Stimulated activated naive B cell treated with anti-CD40 and anti-IgM and Interleukin-4, amounts not matched to agents 10 μg/mL and 1 μg/mL and 100 μg/mL, for 72 hours (primary cell): ENCODE measurements around the gene E2F2.
"Not testable (repeated sequence)": the region's sequence is repeated elsewhere in the genome, so short reads cannot be mapped to it uniquely, and the experiment has no call there.

Experiments
- ATAC-seq, 2 donors: fragments of 150-1000 bp; cut with Tn5 transposase; replicated peaks; 2 replicates each; pipeline ENCODE4 v1.10.0; 2021; ENCODE audit warnings: moderate library complexity in 1 of 2
- DNase-seq: peaks from one replicate; pipeline ENCODE4 v3.0.0; 2021
- H3K27ac Mint-ChIP-seq: one replicate; pipeline ENCODE4 v1.8.0; 2022; ENCODE audit warnings: mild to moderate bottlenecking, mixed read lengths
- H3K27me3 Mint-ChIP-seq, 2 donors: one replicate each; pipeline ENCODE4 v1.8.0; 2022; ENCODE audit warnings: mixed read lengths in 2 of 2
- H3K36me3 Mint-ChIP-seq, 2 donors: one replicate each; pipeline ENCODE4 v1.8.0; 2022; ENCODE audit warnings: mixed read lengths in 2 of 2, mild to moderate bottlenecking in 1 of 2
- H3K4me1 Mint-ChIP-seq, 2 donors: one replicate each; pipeline ENCODE4 v1.8.0; 2022; ENCODE audit warnings: mixed read lengths in 2 of 2, mild to moderate bottlenecking in 1 of 2
- H3K4me3 Mint-ChIP-seq, 2 donors: one replicate each; pipeline ENCODE4 v1.8.0; 2022; ENCODE audit warnings: mild to moderate bottlenecking in 2 of 2, mixed read lengths in 2 of 2, moderate library complexity in 1 of 2
- H3K9me3 Mint-ChIP-seq, 2 donors: one replicate each; pipeline ENCODE4 v1.8.0; 2022; ENCODE audit warnings: mixed read lengths in 2 of 2, mild to moderate bottlenecking in 1 of 2

Gene E2F2

DNA sequence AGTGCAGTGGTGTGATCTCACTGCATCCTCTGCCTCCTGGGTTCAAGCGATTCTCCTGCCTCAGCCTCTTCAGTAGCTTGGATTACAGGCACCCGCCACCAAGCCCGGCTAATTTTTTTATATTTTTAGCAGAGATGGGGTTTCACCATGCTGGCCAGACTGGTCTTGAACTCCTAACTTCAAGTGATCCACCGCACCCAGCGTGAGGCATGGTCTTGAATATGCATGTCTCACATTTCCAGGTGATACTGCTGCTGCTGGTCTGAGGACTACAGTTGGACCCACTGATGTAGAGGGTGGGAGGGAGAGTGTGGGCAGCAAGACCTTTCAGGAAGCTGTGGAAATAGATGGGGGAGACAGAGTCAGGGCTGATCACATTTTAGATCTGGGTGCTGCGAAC lies 25.2 kb downstream of the E2F2 start:
- Mint-ChIP-seq H3K27ac (no peak overlapping the region), H3K9me3 (no peaks in the 10 kb centered on the region), H3K36me3 (peaks cover 0 to 4% of the 10 kb centered on the region in 2 donors), H3K4me3 (no peak overlapping the region), H3K27me3 (no peaks in the 10 kb centered on the region), H3K4me1 (peaks cover 5 to 9% of the 10 kb centered on the region in 2 donors)
- ATAC-seq, result no peak
- DNase-seq, result no peak

DNA sequence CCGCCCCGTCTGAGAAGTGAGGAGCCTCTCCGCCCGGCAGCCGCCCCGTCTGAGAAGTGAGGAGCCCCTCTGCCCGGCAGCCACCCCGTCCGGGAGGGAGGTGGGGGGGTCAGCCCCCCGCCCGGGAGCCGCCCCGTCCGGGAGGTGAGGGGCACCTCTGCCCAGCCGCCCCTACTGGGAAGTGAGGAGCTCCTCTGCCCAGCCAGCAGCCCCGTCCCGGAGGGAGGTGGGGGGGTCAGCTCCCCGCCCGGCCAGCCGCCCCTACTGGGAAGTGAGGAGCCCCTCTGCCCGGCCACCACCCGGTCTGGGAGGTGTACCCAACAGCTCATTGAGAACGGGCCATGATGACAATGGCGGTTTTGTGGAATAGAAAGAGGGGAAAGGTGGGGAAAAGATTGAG lies 26.9 kb downstream of the E2F2 start:
- not testable (repeated sequence) for H3K27ac Mint-ChIP-seq, H3K36me3 Mint-ChIP-seq, H3K4me3 Mint-ChIP-seq, DNase-seq, ATAC-seq, H3K4me1 Mint-ChIP-seq, H3K27me3 Mint-ChIP-seq, H3K9me3 Mint-ChIP-seq

DNA sequence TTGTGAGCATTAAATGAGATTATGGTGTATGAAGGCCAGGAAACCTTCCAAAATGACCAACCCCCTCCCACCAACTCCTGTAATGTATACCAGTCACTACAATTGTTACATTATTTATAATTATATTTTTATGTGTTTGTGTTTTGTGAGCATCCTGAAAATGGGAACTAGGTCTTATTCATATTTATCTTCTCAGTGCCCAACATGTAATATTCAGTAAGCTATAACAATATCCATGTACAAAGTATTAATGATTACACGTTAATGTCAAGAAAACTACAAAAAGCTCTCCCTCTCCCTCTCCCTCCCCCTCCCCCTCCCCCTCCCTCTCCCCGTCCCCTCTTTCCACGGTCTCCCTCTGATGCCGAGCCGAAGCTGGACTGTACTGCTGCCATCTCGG lies 28.1 kb downstream of the E2F2 start:
- Mint-ChIP-seq H3K4me1 (peaks cover 5% of the 10 kb centered on the region in 2 donors), H3K36me3 (no peaks in the 10 kb centered on the region), H3K4me3 (no peak overlapping the region), H3K27ac (no peak overlapping the region), H3K9me3 (no peaks in the 10 kb centered on the region), H3K27me3 (no peaks in the 10 kb centered on the region)
- ATAC-seq (no peak), DNase-seq (no peak)

DNA sequence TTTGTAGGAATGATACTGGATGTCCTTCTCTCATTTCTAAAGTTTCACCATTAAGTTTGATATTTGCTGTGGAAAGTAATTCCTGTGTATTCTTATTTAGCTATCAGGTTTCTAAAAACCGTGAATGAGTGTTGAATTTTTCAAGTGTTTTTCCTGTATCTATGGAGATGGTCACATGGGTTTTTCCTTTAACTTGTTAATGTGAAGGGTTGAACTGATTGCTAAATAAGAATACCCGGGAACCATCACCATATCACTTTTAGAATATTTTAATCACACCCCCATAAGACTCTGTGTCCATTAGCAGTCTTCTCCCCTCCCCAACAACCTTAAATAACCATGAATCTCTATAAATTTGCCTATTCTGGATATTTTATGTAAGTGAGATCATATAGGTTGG lies 30.6 kb downstream of the E2F2 start:
- no peaks in the 10 kb centered on the region for H3K9me3 Mint-ChIP-seq
- no peak overlapping the region for H3K27ac Mint-ChIP-seq
- H3K4me1 Mint-ChIP-seq, result peaks cover 7 to 13% of the 10 kb centered on the region in 2 donors
- H3K36me3 Mint-ChIP-seq, result no peaks in the 10 kb centered on the region
- H3K4me3 Mint-ChIP-seq, result no peak overlapping the region
- ATAC-seq (no peak), DNase-seq (no peak)
- H3K27me3 Mint-ChIP-seq, result no peaks in the 10 kb centered on the region

DNA sequence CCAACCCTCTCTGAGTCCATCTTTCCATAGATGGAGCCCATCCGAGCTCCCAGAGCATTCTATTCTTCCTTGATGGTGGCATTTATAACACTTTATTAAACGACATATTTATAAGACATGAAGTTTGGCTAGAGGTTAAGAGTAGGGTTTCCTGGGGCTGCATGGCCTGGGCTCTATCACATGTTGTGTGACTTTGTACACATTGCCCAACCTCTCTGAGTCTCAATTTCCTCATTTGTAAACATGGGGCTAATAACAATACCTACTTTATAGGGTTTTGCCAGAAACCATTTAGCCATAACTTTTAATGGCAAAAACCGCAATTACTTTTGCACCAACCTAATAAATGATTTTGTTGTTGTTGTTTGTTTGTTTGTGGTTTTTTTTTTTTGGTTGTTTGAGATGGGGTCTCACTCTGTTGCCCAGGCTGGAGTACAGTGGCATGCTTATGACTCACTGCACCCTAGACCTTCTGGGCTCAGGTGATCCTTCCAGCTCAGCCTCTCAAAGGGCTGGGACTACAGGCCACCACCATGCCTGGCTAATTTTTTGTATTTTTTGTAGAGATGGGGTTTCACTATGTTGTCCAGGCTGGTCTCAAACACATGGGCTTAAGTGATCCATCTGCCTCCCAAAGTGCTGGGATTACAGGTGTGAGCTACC lies 33.1 kb downstream of the E2F2 start:
- ATAC-seq, result no peak

DNA sequence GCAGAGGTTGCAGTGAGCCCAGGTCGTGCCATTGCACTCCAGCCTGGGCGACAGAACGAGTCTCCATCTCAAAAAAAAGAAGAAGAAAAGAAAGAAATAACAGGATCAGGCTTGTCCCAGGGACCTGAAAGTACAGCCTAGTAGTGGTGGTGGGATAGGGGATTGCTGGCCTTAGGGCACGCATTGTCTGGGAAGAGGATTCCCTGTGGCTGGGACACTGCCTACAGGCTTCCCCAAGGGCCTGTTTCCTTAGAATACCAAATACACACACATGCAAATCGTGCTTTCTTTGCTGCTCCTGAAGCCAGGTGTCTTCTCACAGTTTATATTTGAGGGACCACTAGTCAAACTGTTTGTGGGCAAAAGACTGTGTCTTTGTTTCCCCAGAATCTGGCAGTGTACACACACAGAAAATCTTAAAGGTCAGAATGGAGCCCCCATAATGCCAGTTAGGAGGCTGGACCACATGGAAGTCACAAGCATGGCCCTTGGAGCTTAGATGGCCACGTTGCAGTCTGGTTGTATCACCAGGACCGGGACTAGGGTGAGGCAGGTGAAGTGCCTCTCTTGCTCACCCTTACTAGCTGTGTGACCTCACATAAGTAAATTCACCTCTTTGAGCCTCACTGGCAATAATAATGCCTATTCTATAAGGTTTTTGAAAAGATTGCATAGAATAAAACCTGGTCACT lies 34.4 kb downstream of the E2F2 start:
- DNase-seq (no peak), ATAC-seq (peak; percentile 14)
- peaks cover 4 to 8% of the 10 kb centered on the region in 2 donors for H3K4me1 Mint-ChIP-seq
- no peak overlapping the region for H3K27ac Mint-ChIP-seq
- no peaks in the 10 kb centered on the region for H3K36me3 Mint-ChIP-seq
- no peak overlapping the region for H3K4me3 Mint-ChIP-seq
- H3K9me3 Mint-ChIP-seq, result no peaks in the 10 kb centered on the region
- H3K27me3 Mint-ChIP-seq, result peaks cover 8% of the 10 kb centered on the region in 2 donors

More for the DNA sequence above, 33.1 kb downstream of the E2F2 start:
- no peak overlapping the region for H3K4me3 Mint-ChIP-seq
- H3K27me3 Mint-ChIP-seq, result no peaks in the 10 kb centered on the region
- no peak overlapping the region for H3K27ac Mint-ChIP-seq
- peaks cover 6 to 13% of the 10 kb centered on the region in 2 donors for H3K4me1 Mint-ChIP-seq
- H3K36me3 Mint-ChIP-seq, result no peaks in the 10 kb centered on the region
- no peak for DNase-seq
- no peaks in the 10 kb centered on the region for H3K9me3 Mint-ChIP-seq

DNA sequence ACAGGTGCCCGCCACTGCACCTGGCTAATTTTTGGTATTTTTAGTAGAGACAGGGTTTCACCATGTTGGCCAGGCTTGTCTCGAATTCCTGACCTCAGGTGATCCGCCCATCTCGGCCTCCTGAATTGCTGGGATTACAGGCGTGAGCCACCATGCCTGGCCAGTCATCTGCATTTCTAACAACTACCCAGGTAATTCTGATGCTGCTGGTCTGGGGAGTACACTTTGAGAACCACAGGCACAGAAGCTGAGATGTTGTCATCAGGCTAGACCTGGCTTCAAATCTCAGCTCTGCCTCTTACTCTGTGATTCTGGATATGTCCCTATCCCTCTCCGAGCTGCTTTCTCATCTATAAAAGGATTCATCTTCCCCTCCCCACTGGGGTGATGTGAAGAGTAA lies 36.2 kb downstream of the E2F2 start:
- not testable (repeated sequence) for H3K27ac Mint-ChIP-seq, H3K4me1 Mint-ChIP-seq, H3K9me3 Mint-ChIP-seq, ATAC-seq, H3K4me3 Mint-ChIP-seq, DNase-seq, H3K36me3 Mint-ChIP-seq
- peaks cover 10 to 16% of the 10 kb centered on the region in 2 donors for H3K27me3 Mint-ChIP-seq

DNA sequence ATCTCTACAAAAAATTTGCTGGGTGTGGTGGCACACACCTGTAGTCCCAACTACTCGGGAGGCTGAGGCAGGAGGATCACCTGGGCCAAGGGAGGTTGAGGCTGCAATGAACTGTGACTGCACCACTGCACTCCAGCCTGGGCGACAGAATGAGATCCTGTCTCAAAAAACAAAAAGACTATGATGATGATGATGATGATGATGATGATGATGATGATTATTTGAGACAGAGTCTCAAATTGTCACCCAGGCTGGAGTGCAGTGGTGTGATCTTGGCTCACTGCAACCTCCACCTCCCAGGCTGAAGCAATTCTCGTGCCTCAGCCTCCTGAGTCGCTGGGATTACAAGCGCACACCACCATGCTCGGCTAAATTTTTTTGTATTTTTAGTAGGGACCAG lies 38.3 kb downstream of the E2F2 start:
- H3K27me3 Mint-ChIP-seq, result peaks cover 10 to 21% of the 10 kb centered on the region in 2 donors
- ATAC-seq, H3K9me3 Mint-ChIP-seq: not testable (repeated sequence)

DNA sequence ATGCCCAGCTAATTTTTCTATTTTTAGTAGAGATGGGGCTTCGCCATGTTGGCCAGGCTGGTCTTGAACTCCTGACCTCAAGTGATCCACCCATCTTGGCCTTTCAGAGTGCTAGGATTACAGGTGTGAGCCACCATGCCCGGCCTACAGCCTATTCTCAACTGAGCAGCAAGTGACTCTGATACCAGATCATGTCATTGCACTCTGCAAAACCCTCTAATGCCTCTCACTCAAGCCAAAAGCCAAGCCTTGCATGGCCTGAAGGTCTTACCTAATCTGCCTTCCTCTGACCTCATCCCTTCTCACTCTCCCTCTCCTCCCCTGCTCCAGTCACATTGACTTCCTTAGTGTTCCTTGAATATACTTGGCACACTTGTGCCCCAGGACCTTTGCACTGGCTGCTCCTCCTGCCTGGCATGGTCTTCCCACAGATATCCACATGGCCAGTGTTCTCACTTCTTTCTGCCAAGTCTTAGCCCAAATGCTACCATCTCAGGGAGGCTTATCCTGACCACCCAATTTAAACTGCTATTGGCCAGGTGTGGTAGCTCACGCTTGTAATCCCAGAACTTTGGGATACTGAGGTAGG lies 38.8 kb downstream of the E2F2 start:
- DNase-seq (no peak), ATAC-seq (no peak)
- Mint-ChIP-seq H3K36me3 (no peaks in the 10 kb centered on the region), H3K27me3 (peaks cover 10 to 21% of the 10 kb centered on the region in 2 donors), H3K4me1 (peaks cover 0 to 1% of the 10 kb centered on the region in 2 donors), H3K9me3 (no peaks in the 10 kb centered on the region), H3K27ac (no peak overlapping the region), H3K4me3 (no peak overlapping the region)

More for the DNA sequence above, 38.3 kb downstream of the E2F2 start:
- not testable (repeated sequence) for H3K4me1 Mint-ChIP-seq, H3K4me3 Mint-ChIP-seq, DNase-seq, H3K27ac Mint-ChIP-seq, H3K36me3 Mint-ChIP-seq

DNA sequence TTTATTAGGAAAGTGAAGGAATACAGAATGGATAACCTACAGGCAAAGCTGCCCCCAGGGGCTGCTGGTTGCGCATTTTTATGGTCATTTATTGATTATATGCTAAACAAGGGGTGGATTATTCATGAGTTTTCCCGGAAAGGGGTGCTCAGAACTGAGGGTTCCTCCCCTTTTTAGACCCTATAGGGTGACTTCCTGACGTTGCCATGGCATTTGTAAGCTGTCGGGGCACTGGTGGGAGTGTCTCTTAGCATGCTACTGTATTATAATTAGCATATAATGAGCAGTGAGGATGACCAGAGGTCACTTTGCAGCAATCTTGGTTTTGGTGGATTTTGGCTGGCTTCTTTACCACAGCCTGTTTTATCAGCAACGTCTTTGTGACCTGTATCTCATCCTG lies 41.2 kb downstream of the E2F2 start:
- no peaks in the 10 kb centered on the region for H3K9me3 Mint-ChIP-seq
- H3K4me3 Mint-ChIP-seq, result no peak overlapping the region
- no peak overlapping the region for H3K27ac Mint-ChIP-seq
- peaks cover 10 to 21% of the 10 kb centered on the region in 2 donors for H3K27me3 Mint-ChIP-seq
- ATAC-seq (no peak), DNase-seq (no peak)
- H3K36me3 Mint-ChIP-seq, result no peaks in the 10 kb centered on the region
- H3K4me1 Mint-ChIP-seq, result peaks cover 0 to 1% of the 10 kb centered on the region in 2 donors

DNA sequence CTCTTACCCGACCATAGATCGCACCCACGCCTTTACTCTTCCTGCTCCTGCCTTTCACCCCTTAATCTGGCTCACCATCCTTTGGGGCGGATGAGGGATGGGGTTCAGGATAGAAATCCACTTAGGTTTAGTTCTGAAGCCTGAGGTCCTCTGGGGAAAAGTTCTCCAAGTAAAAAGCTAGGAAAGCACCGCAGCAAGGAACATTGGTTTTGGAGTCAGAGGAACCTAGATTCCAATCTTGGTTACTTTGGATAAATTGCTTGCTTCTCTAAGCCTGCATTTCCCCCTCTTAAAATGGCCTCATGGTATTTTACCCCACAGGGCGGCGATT lies 46.1 kb downstream of the E2F2 start:
- DNase-seq, result no peak
- peaks cover 7 to 16% of the 10 kb centered on the region in 2 donors for H3K4me1 Mint-ChIP-seq
- peaks cover 18 to 28% of the 10 kb centered on the region in 2 donors for H3K27me3 Mint-ChIP-seq
- no peaks in the 10 kb centered on the region for H3K9me3 Mint-ChIP-seq
- peak overlapping the region; percentile 85 to 90 for H3K4me3 Mint-ChIP-seq
- H3K36me3 Mint-ChIP-seq, result no peaks in the 10 kb centered on the region
- ATAC-seq, result no peak
- H3K27ac Mint-ChIP-seq, result no peak overlapping the region

DNA sequence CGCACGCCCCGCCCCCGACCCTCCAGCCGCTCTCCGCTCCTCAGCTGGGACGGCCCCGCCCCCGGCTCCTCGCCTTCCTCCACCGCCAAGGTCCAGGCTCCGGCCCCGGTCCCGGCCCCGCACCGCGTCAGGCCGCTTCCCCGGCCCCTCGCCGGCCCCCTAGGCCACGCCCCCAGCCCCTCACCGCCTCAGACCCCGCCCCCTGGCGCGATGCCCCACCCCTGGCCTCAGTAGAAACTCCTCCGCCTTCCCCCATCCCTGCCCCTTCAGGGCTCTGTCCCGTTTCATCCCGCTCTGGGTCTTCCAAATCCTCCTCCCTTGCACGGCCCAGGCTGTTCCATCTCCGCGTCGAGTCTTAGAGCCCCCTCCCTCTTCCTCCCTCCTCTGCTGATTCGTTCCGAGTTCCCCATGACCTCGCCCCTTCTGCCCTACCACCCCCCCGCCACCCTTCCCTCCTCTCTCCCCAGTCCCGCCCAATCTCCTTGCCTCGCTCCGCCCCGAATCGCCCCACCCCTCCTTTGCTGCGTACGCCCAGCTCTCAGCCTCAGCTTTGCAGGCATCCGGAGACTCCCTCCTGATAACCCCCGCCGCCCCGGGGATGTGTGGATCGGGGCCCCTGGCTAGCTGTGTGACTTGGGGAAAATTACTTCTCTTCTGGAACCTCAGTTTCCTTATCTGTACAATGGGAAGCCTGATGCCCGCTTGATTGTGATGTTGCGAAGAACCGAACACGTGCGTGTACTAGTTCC lies 46.6 kb downstream of the E2F2 start:
- Mint-ChIP-seq H3K4me1 (peaks cover 7 to 16% of the 10 kb centered on the region in 2 donors), H3K27me3 (peaks cover 18 to 28% of the 10 kb centered on the region in 2 donors), H3K27ac (peak overlapping the region; percentile 85), H3K9me3 (no peaks in the 10 kb centered on the region), H3K4me3 (peak overlapping the region; percentile 85 to 90), H3K36me3 (no peaks in the 10 kb centered on the region)
- DNase-seq (peak; percentile 70), ATAC-seq (peak; percentile 87 to 90)

DNA sequence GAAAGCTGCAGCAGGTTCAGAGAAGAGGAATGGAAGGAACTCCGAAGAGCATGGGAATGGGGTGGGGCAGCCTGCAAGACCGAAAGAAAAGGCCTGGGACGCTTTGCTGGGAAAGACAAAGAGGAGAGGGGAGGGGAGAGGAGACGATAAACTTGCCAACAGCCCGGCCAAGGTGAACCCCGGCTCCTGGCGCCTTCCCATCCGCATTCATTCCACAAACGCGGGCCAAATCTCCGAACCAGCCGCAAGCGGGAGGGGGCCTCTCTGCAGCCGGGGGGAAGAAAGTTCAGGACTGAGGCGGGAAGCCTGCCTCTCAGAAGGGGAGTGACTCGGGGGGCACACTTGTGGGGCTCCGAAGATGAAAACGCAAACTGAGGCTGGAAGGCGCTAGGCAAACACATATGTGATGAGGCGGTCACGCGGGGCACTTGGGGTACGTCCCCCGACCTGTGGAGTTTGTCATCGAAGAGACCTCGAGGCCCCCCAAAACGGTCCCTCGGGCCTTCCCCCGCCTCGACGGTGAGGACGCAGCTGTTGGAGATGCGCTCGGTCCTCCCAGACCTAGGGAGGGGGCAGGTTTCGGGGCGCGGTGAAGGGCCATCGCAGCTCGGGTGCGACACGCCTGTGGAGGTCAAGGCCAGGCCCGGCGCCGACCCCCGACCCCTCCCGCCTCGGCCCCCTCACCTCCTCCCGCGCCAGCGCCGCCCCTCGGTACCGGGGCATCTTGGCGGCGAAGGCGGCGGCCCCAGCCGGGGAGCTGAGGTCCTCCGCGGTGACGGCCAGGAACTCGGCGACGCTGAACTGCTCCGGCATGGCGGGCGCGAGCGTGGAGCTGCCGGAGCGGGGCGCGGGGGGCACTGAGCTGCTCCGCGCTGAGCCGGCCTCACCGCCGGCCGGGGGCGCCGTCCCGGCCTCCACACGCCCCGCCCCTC lies 47.4 kb downstream of the E2F2 start, which contains the start of gene ASAP3:
TSS of gene ASAP3 (minus strand) at position 859 of the 932 bp plus-strand sequence. CDS start at position 813, 46 bp downstream.
- Mint-ChIP-seq H3K4me1 (peaks cover 7 to 16% of the 10 kb centered on the region in 2 donors), H3K9me3 (no peaks in the 10 kb centered on the region), H3K4me3 (peak within 1 kb of the TSS; percentile 85 to 90), H3K27ac (peak within 1 kb of the TSS; percentile 85), H3K27me3 (peaks cover 18 to 28% of the 10 kb centered on the region in 2 donors), H3K36me3 (no peaks in the 10 kb centered on the region)
- ATAC-seq (peak; percentile 55 to 68), DNase-seq (peak; percentile 9)
